Heart left ventricle (tissue), 16 donors: ENCODE measurements around the gene ARHGEF37. TPM values are rescaled to one million over a fixed set of nuclear protein-coding genes. Genes with fewer than 3 reads are reported as not detected.
A peak's percentile ranks its signal among the peaks of the same experiment; 100 is the strongest.

Experiments
- ATAC-seq, 4 donors: fragments of 200-7000 bp; cut with Tn5 transposase; one replicate each; pipeline ENCODE4 v1.9.1; 2020 to 2022; ENCODE audit warnings: moderate library complexity in 4 of 4, mild to moderate bottlenecking in 3 of 4, moderate number of reproducible peaks in 1 of 4
- DNase-seq, 5 donors: peaks; one replicate each; pipeline ENCODE4 v3.0.0-alpha.2; 2020
- H3K27ac ChIP-seq, 12 donors: fragments of 200-600 bp; sonication (generic) in 4 of 12; one replicate each; pipeline versions ENCODE4 v1.5.0 to v1.8.0; 2016 to 2022; ENCODE audit warnings: mild to moderate bottlenecking in 2 of 12
- H3K27me3 ChIP-seq, 9 donors: fragments of 200-600 bp; sonication (generic) in 2 of 9; one replicate each; pipeline versions ENCODE4 v1.5.1 to v1.8.0; 2016 to 2022; ENCODE audit warnings: mild to moderate bottlenecking in 3 of 9
- H3K36me3 ChIP-seq, 9 donors: fragments of 200-600 bp; sonication (generic) in 2 of 9; one replicate each; pipeline versions ENCODE4 v1.5.0 to v1.8.0; 2018 to 2022; ENCODE audit warnings: mild to moderate bottlenecking in 2 of 9
- H3K4me1 ChIP-seq, 12 donors: fragments of 200-600 bp; sonication (generic) in 4 of 12; one replicate each; pipeline versions ENCODE4 v1.5.0 to v1.8.0; 2016 to 2022; ENCODE audit warnings: mild to moderate bottlenecking in 3 of 12
- H3K4me3 ChIP-seq, 12 donors: fragments of 200-600 bp; sonication (generic) in 4 of 12; one replicate each; pipeline versions ENCODE4 v1.5.0 to v1.8.0; 2017 to 2022; ENCODE audit warnings: mild to moderate bottlenecking in 9 of 12, moderate library complexity in 4 of 12
- H3K9me3 ChIP-seq, 12 donors: fragments of 200-600 bp; sonication (generic) in 4 of 12; one replicate each; pipeline versions ENCODE4 v1.5.0 to v1.8.0; 2016 to 2022; ENCODE audit warnings: mild to moderate bottlenecking in 1 of 12
- CTCF ChIP-seq, 12 donors: fragments of 200-600 bp; sonication (generic) in 4 of 12; IDR thresholded peaks; one replicate each; pipeline versions ENCODE4 v1.5.0 to v1.8.0; 2018 to 2022; ENCODE audit warnings: antibody characterized with exemption in 12 of 12, mild to moderate bottlenecking in 5 of 12
- POLR2A ChIP-seq, 2 donors: fragments of 450-650 bp; IDR thresholded peaks; one replicate each; pipeline ENCODE4 v1.6.1; 2017; ENCODE audit warnings: antibody characterized with exemption in 2 of 2, mild to moderate bottlenecking in 2 of 2, moderate library complexity in 2 of 2
- WGBS, 4 donors: extraction: QIAGEN DNeasy Blood & Tissue Kit in 2 of 4; methylation state at CpG; one replicate each; pipeline versions ENCODE4 v1.1.5 to v1.1.7; 2013 to 2018; 5-methylcytosine and 5-hydroxymethylcytosine counted together
- intact Hi-C, 10 donors: fragments of 100-400 bp; cut with DNase I; formaldehyde crosslinking; loops; one replicate each; pipeline versions ENCODE4 v1.11.1 to v1.14.2; 2022
- polyA plus RNA-seq, 2 donors: library from polyadenylated mRNA; stranded (reverse); fragments of 200-250 nt; gene quantifications; one replicate each; pipeline ENCODE4 v1.2.3, GENCODE V29; 2013
- total RNA-seq, 9 donors: library from RNA; depleted of rRNA in 2 of 9; stranded (reverse); fragments of >200 nt in 2 of 9; fragmentation: NEBNext Ultra II Directional in 3 of 9; extraction: Animal tissue kit (Norgen Biotek cat#: 25700) in 3 of 9; gene quantifications; one replicate each; pipeline versions ENCODE4 v1.1.0 to v1.2.4, GENCODE V29; 2016 to 2023
- donor health status: ischemic (EF 13 %, LVEDD 7.1; RV severe dilation, severe dysfunction).
- donor health status: healthy with polysubstance abuse.
- donor health status: DM: no; HTN: yes; CAD: no.
- donor health status: DM: no; HTN: no; CAD: no.
- donor health status: ischemic (EF 25% LVEDD 6.9; RV normal size, moderate dysfunction).
- donor health status: ischemic (EF 25% LVEDD 5.7; RV mildly dilated, moderate dysfunction).
- donor health status: healthy.
- donor health status: DM: yes; HTN: yes; CAD: no.
- donor health status: ischemic (EF 35%, LVEDD 5.7; RV mildly dilated, moderate dysfunction).
- donor health status: nonischemic (EF 11% LVEDD 7.7; RV severe dilation, severe dysfunction).
- donor health status: DM: yes; HTN: yes; CAD: no.
- donor health status: PGD.
- donor health status: ischemic (EF 29% LVEDD 5.4; RV normal size, mild dysfunction).
- donor health status: nonischemic (EF 23%, LVEDD 6.1; RV moderate dilation, normal function).

Gene ARHGEF37
- total and polyA plus RNA-seq, 11 donors: 8.1 to 28.5 (median 17.9) TPM

- Histone ChIP-seq H3K27ac (peak overlapping the region in 3 of 12 donors; percentile 7 to 26 (median 14)), H3K4me1 (peaks cover 14 to 89% (median 83%) of the 10 kb centered on the region in 12 donors), H3K4me3 (no peak overlapping the region), H3K27me3 (no peaks in the 10 kb centered on the region), H3K9me3 (no peaks in the 10 kb centered on the region), H3K36me3 (peaks cover 0 to 88% (median 67%) of the 10 kb centered on the region in 9 donors)
- no peak for DNase-seq
- WGBS, 4 donors: 55 to 77% (median 64%) methylated on average over 3 to 6 of the region's 6 CpGs
- peak in 1 of 4 donors; percentile 11 for ATAC-seq
- intact Hi-C loops: loop anchor here in 3 of 10 donors (5.0 to 10.0 kb wide), 2 partner anchors 48 to 51 kb away; no protein-coding TSS in a partner anchor
- no peak for TF ChIP-seq POLR2A (IDR thresholded peaks at IDR 0.05)
- no peak for TF ChIP-seq CTCF (IDR thresholded peaks at IDR 0.05)
These were observed 36.0 kb upstream of the ARHGEF37 start for GRCh38 chr5:149545327-149545726.

GRCh38 chr5:149546974-149547373 is 34.3 kb upstream of the ARHGEF37 start:
- no peak for DNase-seq
- no peaks in the 10 kb centered on the region for H3K9me3 ChIP-seq
- no peaks in the 10 kb centered on the region for H3K27me3 ChIP-seq
- H3K36me3 ChIP-seq: peaks cover 0 to 73% (median 57%) of the 10 kb centered on the region in 9 donors
- intact Hi-C loops: loop anchor here in 3 of 10 donors (5.0 to 10.0 kb wide), 2 partner anchors 50 to 52 kb away; no protein-coding TSS in a partner anchor
- peak overlapping the region in 4 of 12 donors; percentile 0 to 85 (median 4) for H3K4me3 ChIP-seq
- peaks cover 12 to 79% (median 68%) of the 10 kb centered on the region in 12 donors for H3K4me1 ChIP-seq
- H3K27ac ChIP-seq: peak overlapping the region in 6 of 12 donors; percentile 3 to 99 (median 61)
- no peak for ATAC-seq
- TF ChIP-seq CTCF (IDR thresholded peaks at IDR 0.05) (no peak), POLR2A (IDR thresholded peaks at IDR 0.05) (no peak)

- Histone ChIP-seq H3K36me3 (peaks cover 0 to 52% (median 41%) of the 10 kb centered on the region in 9 donors), H3K4me3 (peak overlapping the region; percentile 58 to 95 (median 90)), H3K27ac (peak overlapping the region; percentile 93 to 100 (median 98)), H3K4me1 (peaks cover 4 to 61% (median 47%) of the 10 kb centered on the region in 12 donors), H3K27me3 (no peaks in the 10 kb centered on the region), H3K9me3 (no peaks in the 10 kb centered on the region)
- no peak for TF ChIP-seq POLR2A (IDR thresholded peaks at IDR 0.05)
- peak in 1 of 12 donors; percentile 8 for TF ChIP-seq CTCF (IDR thresholded peaks at IDR 0.05)
- ATAC-seq (no peak), DNase-seq (peak in 1 of 5 donors; percentile 34)
- WGBS, 4 donors: 0 to 2% (median 1%) methylated on average over 25 of the region's 25 CpGs
- intact Hi-C loops: loop anchor here in 8 of 10 donors (2.0 to 10.0 kb wide), 8 partner anchors 32 to 112 kb away; no protein-coding TSS in a partner anchor
These were observed 31.6 kb upstream of the ARHGEF37 start for GRCh38 chr5:149549461-149550267.

GRCh38 chr5:149550268-149550583 is 31.1 kb upstream of the ARHGEF37 start:
- H3K27me3 ChIP-seq: no peaks in the 10 kb centered on the region
- DNase-seq (no peak), ATAC-seq (no peak)
- peaks cover 0 to 46% (median 36%) of the 10 kb centered on the region in 9 donors for H3K36me3 ChIP-seq
- H3K4me3 ChIP-seq: peak overlapping the region; percentile 58 to 95 (median 90)
- intact Hi-C loops: loop anchor here in 6 of 10 donors (2.0 to 5.0 kb wide), 6 partner anchors 33 to 113 kb away; no protein-coding TSS in a partner anchor
- peak overlapping the region; percentile 93 to 100 (median 98) for H3K27ac ChIP-seq
- H3K9me3 ChIP-seq: no peaks in the 10 kb centered on the region
- 0 to 1% (median 0%) methylated on average over 12 of the region's 12 CpGs for WGBS, 4 donors
- H3K4me1 ChIP-seq: peaks cover 4 to 56% (median 42%) of the 10 kb centered on the region in 12 donors
- TF ChIP-seq POLR2A (IDR thresholded peaks at IDR 0.05) (no peak), CTCF (IDR thresholded peaks at IDR 0.05) (no peak)
